ENCODE results near the gene TCP11L2. TPM values are rescaled to one million over a fixed set of nuclear protein-coding genes. Genes with fewer than 3 reads are reported as not detected.

The TCP11L2 gene
- total and polyA plus RNA-seq, 2 of the 4 experiments (the other 2 are of a cell fraction), result 7.3 to 32.8 TPM

DNA sequence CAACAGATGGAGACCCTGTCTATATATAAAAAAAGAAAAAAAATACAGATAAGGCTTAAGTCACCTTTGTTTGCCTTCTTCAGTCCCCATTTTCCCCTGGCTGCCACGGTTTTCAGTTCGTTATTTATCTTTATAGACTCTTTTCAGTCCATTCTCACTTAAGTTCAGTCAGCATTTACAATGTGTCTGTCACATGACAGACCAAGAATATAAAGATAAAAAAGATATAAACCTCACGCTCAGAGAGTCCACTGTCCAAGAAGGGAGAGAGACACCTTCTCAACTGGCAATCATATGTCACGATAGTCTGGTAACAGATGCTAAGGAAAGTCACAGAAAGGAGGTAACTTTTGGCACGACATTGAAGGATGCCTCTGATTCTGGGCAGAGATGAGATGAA, 41.6 kb downstream of the TCP11L2 start:
- Histone ChIP-seq H2BK5ac (ENCODE audit: low read depth, low read length, poor library complexity, severe bottlenecking) (no peak overlapping the region), H4K91ac (ENCODE audit: insufficient read depth, low read depth, low read length) (no peak overlapping the region), H2BK20ac (ENCODE audit: low read depth, low read length) (no peak overlapping the region), H3K27me3 (ENCODE audit: control insufficient read depth, insufficient read depth, low read length) (no peaks in the 10 kb centered on the region), H3K9me1 (ENCODE audit: insufficient read depth, low read length) (peaks cover 4% of the 10 kb centered on the region), H3K4me2 (ENCODE audit: low read depth, low read length) (no peak overlapping the region), H3K9me3 (ENCODE audit: control insufficient read depth, insufficient read depth, low read length) (no peaks in the 10 kb centered on the region), H2AFZ (replicated peaks; ENCODE audit: low read length, poor library complexity) (no peak overlapping the region), H2AK5ac (ENCODE audit: low read depth, low read length) (no peak overlapping the region), H3K14ac (replicated peaks; ENCODE audit: low read depth, low read length) (no peak overlapping the region), H2BK120ac (ENCODE audit: low read depth, low read length) (no peak overlapping the region), H3K4ac (ENCODE audit: low read depth, low read length) (no peak overlapping the region), H3K36me3 (ENCODE audit: control insufficient read depth, insufficient read depth, low read length) (peaks cover 4% of the 10 kb centered on the region), H4K8ac (ENCODE audit: low read depth in 2 of 2, low read length in 2 of 2) (no peak overlapping the region), H3K23ac (ENCODE audit: low read depth, low read length) (no peak overlapping the region), H3K4me3 (ENCODE audit: insufficient read depth, low read depth, low read length) (no peak overlapping the region), H3K79me1 (ENCODE audit: low read depth in 1 of 2, low read length in 2 of 2) (no peaks in the 10 kb centered on the region), H4K5ac (ENCODE audit: low read depth, low read length) (no peak overlapping the region), H3K18ac (ENCODE audit: low read depth, low read length) (no peak overlapping the region), H4K20me1 (ENCODE audit: insufficient read depth, low read length) (no peaks in the 10 kb centered on the region; the same call in 1 of the 2 replicates), H2BK15ac (ENCODE audit: low read depth, low read length) (no peak overlapping the region), H2AK9ac (replicated peaks; ENCODE audit: low read depth, low read length, poor library complexity) (no peak overlapping the region), H3K4me1 (ENCODE audit: control insufficient read depth, insufficient read depth, low read length) (peaks cover 3% of the 10 kb centered on the region), H3K9ac (ENCODE audit: low read depth, low read length) (no peak overlapping the region), H3K56ac (ENCODE audit: extremely low read depth, insufficient read depth, low read length) (no peak overlapping the region), H3K27ac (ENCODE audit: insufficient read depth, low read length) (no peak overlapping the region)
- POLR2A ChIA-PET (ENCODE audit: unreplicated experiment), result no interaction called here
- DNase-seq (no peak), ATAC-seq (ENCODE audit: low read depth) (no peak)
- intact Hi-C loops (cut with micrococcal nuclease) (loop anchor here (5.0 kb wide), 1 partner anchor 97 kb away; the partner anchor contains the start of gene CKAP4), dilution Hi-C loops (cut with HindIII; ENCODE audit: low sequenced_read_pairs, unreplicated experiment) (no loop called here), in situ Hi-C loops (cut with MboI; ENCODE audit: low sequenced_read_pairs) (loop anchor here (5.0 kb wide), 1 partner anchor 117 kb away; no protein-coding TSS in a partner anchor)
- BruUV-seq (replicated peaks), result no TSS peak
- 100% methylated on average over 1 of the region's 5 CpGs; no CpG with 5 or more reads in 1 of the 2 experiments for WGBS, 2 experiments (ENCODE audit: extremely low coverage in 2 of 2, insufficient read length in 1 of 2)
- CTCF ChIA-PET, result no interaction called here
- no peak for TF ChIP-seq MAZ (IDR thresholded peaks at IDR 0.05; ENCODE audit: borderline replicate concordance, low read depth, low read length)

Measured in IMR-90 (cell line).